ENCODE data around the gene PARP14. TPM values are rescaled to one million over a fixed set of nuclear protein-coding genes. Genes with fewer than 3 reads are reported as not detected.
A peak's percentile ranks its signal among the peaks of the same experiment; 100 is the strongest.

PARP14 gene
- total RNA-seq = 100 to 1,000 TPM in 1 of 9 donors, 10 to 100 TPM in 8; 10.1 to 104 (median 15.6) TPM
- polyA plus RNA-seq = 1 to 10 TPM; 5.0 to 7.1 TPM
- long read RNA-seq, donor 1, partial matches to known transcripts = 1 of 2 reads
- long read RNA-seq, donor 1, other reads (novel, unspliced or antisense) = 1 of 2 reads
- long read RNA-seq, donor 2, partial matches to known transcripts = 20 of 20 reads
- long read RNA-seq, donor 2, other reads (novel, unspliced or antisense) = 0 of 20 reads
- long read RNA-seq, donor 3, full-length matches to known transcripts = 1 of 7 reads
- long read RNA-seq, donor 3, partial matches to known transcripts = 6 of 7 reads
- long read RNA-seq, donor 3, other reads (novel, unspliced or antisense) = 0 of 7 reads

- DNase-seq (peak; percentile 73 to 85 (median 83)), ATAC-seq (peak; percentile 67 to 88 (median 84))
- 1 to 2% (median 1%) methylated on average over 31 to 63 of the region's 63 CpGs for WGBS, 4 donors
- peak within 1 kb of the TSS; percentile 76 to 96 (median 94) for H3K27ac ChIP-seq
- TF ChIP-seq CTCF (IDR thresholded peaks at IDR 0.05) (peak in 2 of 12 donors; percentile 27 to 30), POLR2A (IDR thresholded peaks at IDR 0.05) (peak in 1 of 2 donors; percentile 52)
- H3K27me3 ChIP-seq = no peaks in the 10 kb centered on the region
- intact Hi-C loops (cut with DNase I) = loop anchor here in 8 of 10 donors (2.0 to 10.0 kb wide), 9 partner anchors 112 to 1133 kb away; partner anchors contain the start of genes HSPBAP1 (in 2 of the 8), WDR5B (in 2 of the 8), DTX3L (in 1 of the 8) and PARP9 (in 1 of the 8)
- peaks cover 0 to 6% (median 0%) of the 10 kb centered on the region in 12 donors for H3K9me3 ChIP-seq
- H3K36me3 ChIP-seq = peaks cover 0 to 13% (median 0%) of the 10 kb centered on the region in 9 donors
- H3K4me3 ChIP-seq = peak within 1 kb of the TSS; percentile 55 to 92 (median 80)
- peaks cover 0 to 60% (median 20%) of the 10 kb centered on the region in 12 donors for H3K4me1 ChIP-seq
Measured at GRCh38 chr3:122680475-122681283, at the start of gene PARP14. Gene PARP14, plus strand, starts transcription at chr3:122680839. Its CDS starts 45 bp downstream, at chr3:122680884.

DNA sequence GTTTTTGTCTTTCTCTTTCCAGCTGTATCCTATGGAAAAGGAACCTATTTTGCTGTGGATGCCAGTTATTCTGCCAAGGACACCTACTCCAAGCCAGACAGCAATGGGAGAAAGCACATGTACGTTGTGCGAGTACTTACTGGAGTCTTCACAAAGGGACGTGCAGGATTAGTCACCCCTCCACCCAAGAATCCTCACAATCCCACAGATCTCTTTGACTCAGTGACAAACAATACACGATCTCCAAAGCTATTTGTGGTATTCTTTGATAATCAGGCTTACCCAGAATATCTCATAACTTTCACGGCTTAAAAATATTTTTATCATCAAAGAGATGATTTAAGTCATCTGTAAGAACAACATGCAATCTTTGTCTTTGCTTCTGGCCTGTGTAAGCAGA, 44.9 kb upstream of the PARP14 start:
- Histone ChIP-seq H3K27me3 (no peaks in the 10 kb centered on the region), H3K27ac (no peak overlapping the region), H3K4me1 (no peaks in the 10 kb centered on the region), H3K9me3 (no peaks in the 10 kb centered on the region), H3K36me3 (no peaks in the 10 kb centered on the region), H3K4me3 (no peak overlapping the region)
- DNase-seq = no peak
- no peak for ATAC-seq
- TF ChIP-seq POLR2A (IDR thresholded peaks at IDR 0.05) (no peak), CTCF (IDR thresholded peaks at IDR 0.05) (no peak)
- 61 to 70% (median 66%) methylated on average over 5 of the region's 5 CpGs for WGBS, 4 donors
- intact Hi-C loops (cut with DNase I) = no loop called here

- TF ChIP-seq POLR2A (IDR thresholded peaks at IDR 0.05) (no peak), CTCF (IDR thresholded peaks at IDR 0.05) (no peak)
- Histone ChIP-seq H3K27ac (no peak overlapping the region), H3K9me3 (no peaks in the 10 kb centered on the region), H3K27me3 (no peaks in the 10 kb centered on the region), H3K4me1 (no peaks in the 10 kb centered on the region), H3K36me3 (no peaks in the 10 kb centered on the region), H3K4me3 (no peak overlapping the region)
- no peak for DNase-seq
- WGBS, 4 donors = 48 to 50% (median 49%) methylated on average over 3 of the region's 3 CpGs
- ATAC-seq = no peak
- intact Hi-C loops (cut with DNase I) = no loop called here
Measured at GRCh38 chr3:122636697-122637096, 43.9 kb upstream of the PARP14 start.

DNA sequence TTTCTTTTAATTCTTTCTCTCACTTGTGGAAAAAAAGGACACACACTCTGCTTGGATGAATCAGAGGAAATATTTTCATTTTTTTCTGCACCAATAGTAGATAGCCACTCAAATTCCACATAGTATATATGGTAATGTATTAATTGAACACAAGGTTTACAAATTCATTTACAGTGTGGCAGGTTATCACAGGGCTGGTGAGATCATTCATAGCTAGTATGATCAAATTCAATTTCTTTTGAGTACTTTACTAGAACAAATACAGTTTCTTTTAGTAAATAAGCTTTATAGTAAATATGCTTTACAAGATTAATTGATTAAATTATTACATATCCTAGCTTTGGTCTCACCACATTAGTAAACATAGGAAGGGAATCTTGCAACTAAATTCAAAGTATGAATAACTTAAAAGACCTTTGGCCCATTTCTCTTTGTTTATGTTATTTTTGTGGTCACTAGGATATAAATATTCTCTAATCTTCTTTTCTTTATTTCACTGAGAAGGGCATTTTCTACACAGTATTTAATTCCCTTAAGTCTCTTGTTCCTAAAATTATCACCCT, 40.1 kb upstream of the PARP14 start:
- intact Hi-C loops (cut with DNase I) = no loop called here
- no peak for DNase-seq

More for the DNA sequence above, 40.1 kb upstream of the PARP14 start:
- H3K27me3 ChIP-seq = no peaks in the 10 kb centered on the region
- H3K9me3 ChIP-seq = no peaks in the 10 kb centered on the region
- TF ChIP-seq CTCF (IDR thresholded peaks at IDR 0.05) (no peak), POLR2A (IDR thresholded peaks at IDR 0.05) (no peak)
- H3K4me3 ChIP-seq = no peak overlapping the region
- no peak overlapping the region for H3K27ac ChIP-seq
- no peaks in the 10 kb centered on the region for H3K4me1 ChIP-seq
- no peaks in the 10 kb centered on the region for H3K36me3 ChIP-seq
- no peak for ATAC-seq
